CD4-positive, alpha-beta T cell (primary cell): ENCODE results near the gene ALAS2. TPM values are rescaled to one million over a fixed set of nuclear protein-coding genes. Genes with fewer than 3 reads are reported as not detected.

Source experiments
- ATAC-seq: fragments of 200-7000 bp; cut with Tn5 transposase; one replicate; pipeline ENCODE4 v1.10.0; 2022; ENCODE audit warnings: mild to moderate bottlenecking; ENCODE audit not compliant: poor library complexity
- CTCF ChIA-PET: fragments of 350-600 bp; sonication (Branson Sonifier 250); formaldehyde crosslinking; loops from one replicate; lab custom pipeline; 2021; ENCODE audit warnings: antibody characterized with exemption, inconsistent platforms; lab: Charles Lee
- POLR2A ChIA-PET: fragments of 350-600 bp; sonication (Branson Sonifier 250); formaldehyde crosslinking; loops from one replicate; lab custom pipeline; 2021; ENCODE audit warnings: antibody characterized with exemption, inconsistent platforms; lab: Charles Lee
- DNase-seq, 14 experiments: peaks; one replicate each; pipeline ENCODE4 v3.0.0-alpha.2; 2013 to 2020; ENCODE audit warnings: mixed read lengths in 2 of 14
- H3K27ac ChIP-seq, 2 donors: one replicate each; pipeline versions ENCODE4 v1.5.1 to v1.7.0; 2013; ENCODE audit warnings: low read length in 2 of 2, low read depth in 1 of 2, mild to moderate bottlenecking in 1 of 2
- H3K27me3 ChIP-seq, 2 experiments: 1 replicate in 1 of 2; 2 replicates in 1 of 2; pipeline versions ENCODE4 v1.6.1 to v1.7.0; 2013; ENCODE audit warnings: low read length in 2 of 2, control low read depth in 1 of 2, mild to moderate bottlenecking in 1 of 2, moderate library complexity in 1 of 2; ENCODE audit not compliant: insufficient read depth in 2 of 2, control insufficient read depth in 1 of 2
- H3K36me3 ChIP-seq: one replicate; pipeline ENCODE4 v1.6.1; 2013; ENCODE audit warnings: low read length, control low read depth; ENCODE audit not compliant: insufficient read depth
- H3K4me1 ChIP-seq: one replicate; pipeline ENCODE4 v1.6.1; 2013; ENCODE audit warnings: low read length, control low read depth; ENCODE audit not compliant: insufficient read depth
- H3K4me3 ChIP-seq: one replicate; pipeline ENCODE4 v1.5.1; 2013; ENCODE audit warnings: mild to moderate bottlenecking, low read length, moderate library complexity
- H3K9me3 ChIP-seq, 2 experiments: 1 replicate in 1 of 2; 2 replicates in 1 of 2; pipeline versions ENCODE4 v1.6.1 to v1.7.0; 2013; ENCODE audit warnings: low read length in 2 of 2, mild to moderate bottlenecking in 2 of 2, control low read depth in 1 of 2, moderate library complexity in 1 of 2; ENCODE audit not compliant: control insufficient read depth in 1 of 2, insufficient read depth in 1 of 2
- H3K27ac Mint-ChIP-seq: one replicate; pipeline ENCODE4 v1.8.0; 2020; ENCODE audit warnings: mixed read lengths
- H3K27me3 Mint-ChIP-seq: one replicate; pipeline ENCODE4 v1.8.0; 2021; ENCODE audit warnings: mixed read lengths
- H3K36me3 Mint-ChIP-seq: one replicate; pipeline ENCODE4 v1.8.0; 2021; ENCODE audit warnings: low read depth, mixed read lengths
- H3K4me1 Mint-ChIP-seq: one replicate; pipeline ENCODE4 v1.8.0; 2021; ENCODE audit warnings: low read depth, mixed read lengths
- H3K4me3 Mint-ChIP-seq: one replicate; pipeline ENCODE4 v1.8.0; 2020; ENCODE audit warnings: mild to moderate bottlenecking, mixed read lengths
- H3K9me3 Mint-ChIP-seq: one replicate; pipeline ENCODE4 v1.8.0; 2020; ENCODE audit warnings: mixed read lengths
- CTCF ChIP-seq: fragments of 200-600 bp; IDR thresholded peaks from one replicate; pipeline ENCODE4 v1.8.0; 2022; ENCODE audit warnings: antibody characterized with exemption, mild to moderate bottlenecking
- intact Hi-C, 2 experiments: fragments of 100-400 bp; cut with DNase I in 1 of 2; cut with micrococcal nuclease in 1 of 2; formaldehyde crosslinking; loops; one replicate each; pipeline versions ENCODE4 v1.15.1 to v1.9.0; 2023 to 2025; cut with DNase I, micrococcal nuclease
- total RNA-seq, 174 experiments: library from RNA in 2 of 174; stranded (reverse) in 2 of 174; gene quantifications; one replicate each; pipeline ENCODE4 v1.2.3 and lab custom pipeline; 2021 to 2026

Gene ALAS2
- total RNA-seq, 2 experiments from 2014 or later, result not detected

- intact Hi-C loops, result loop anchor here (2.0 to 10.0 kb wide), 10 partner anchors 57 to 1568 kb away; partner anchors contain the start of genes GNL3L (in 1 of the 2), HSD17B10 (in 1 of the 2), MAGED2 (in 1 of the 2) and PHF8 (in 1 of the 2)
- H3K36me3 ChIP-seq, result peaks cover 30% of the 10 kb centered on the region
- H3K27me3 Mint-ChIP-seq, result no peaks in the 10 kb centered on the region
- no peaks in the 10 kb centered on the region for H3K9me3 Mint-ChIP-seq
- no peaks in the 10 kb centered on the region for H3K9me3 ChIP-seq
- peaks cover 40% of the 10 kb centered on the region for H3K36me3 Mint-ChIP-seq
- peak within 1 kb of the TSS; percentile 97 for H3K27ac Mint-ChIP-seq
- no peak for TF ChIP-seq CTCF
- peak within 1 kb of the TSS; percentile 84 to 97 for H3K27ac ChIP-seq
- ChIA-PET CTCF (interaction anchor here (0.7 to 1.7 kb wide), 3 partner anchors 108 to 360 kb away, joined by 3 to 6 read pairs (median 3); no protein-coding TSS in a partner anchor), POLR2A (interaction anchor here (0.7 to 2.7 kb wide), 19 partner anchors 10 to 1729 kb away, joined by 3 to 17 read pairs (median 5); partner anchors contain the start of genes FAM120C, GNL3L, MAGEH1 and NBDY)
- H3K4me3 Mint-ChIP-seq, result peak within 1 kb of the TSS; percentile 96
- H3K4me1 Mint-ChIP-seq, result peaks cover 36% of the 10 kb centered on the region
- DNase-seq (peak; percentile 72 to 95 (median 84)), ATAC-seq (peak; percentile 94)
- no peaks in the 10 kb centered on the region for H3K27me3 ChIP-seq
- H3K4me3 ChIP-seq, result peak within 1 kb of the TSS; percentile 89
- peaks cover 20% of the 10 kb centered on the region for H3K4me1 ChIP-seq
Measured at GRCh38 chrX:54999717-55000598, 30.8 kb downstream of the ALAS2 start, which contains the start of gene APEX2. Gene APEX2, plus strand, starts transcription at chrX:55000363. Its CDS starts 60 bp downstream, at chrX:55000423.

- Mint-ChIP-seq H3K36me3 (peaks cover 11% of the 10 kb centered on the region), H3K4me3 (no peak overlapping the region), H3K4me1 (peaks cover 16% of the 10 kb centered on the region), H3K27ac (no peak overlapping the region), H3K27me3 (no peaks in the 10 kb centered on the region), H3K9me3 (no peaks in the 10 kb centered on the region)
- ChIA-PET CTCF (no interaction called here), POLR2A (no interaction called here)
- Histone ChIP-seq H3K4me1 (peaks cover 6% of the 10 kb centered on the region), H3K27me3 (no peaks in the 10 kb centered on the region), H3K4me3 (no peak overlapping the region), H3K9me3 (no peaks in the 10 kb centered on the region), H3K36me3 (no peaks in the 10 kb centered on the region), H3K27ac (no peak overlapping the region)
- intact Hi-C loops, result loop anchor here in 1 of 2 experiments (5.0 to 10.0 kb wide), 4 partner anchors 188 to 722 kb away; partner anchors contain the start of genes GNL3L, MAGED2, RRAGB and TSR2
- no peak for ATAC-seq
- DNase-seq, result no peak
- no peak for TF ChIP-seq CTCF
Measured at GRCh38 chrX:54995621-54996020, 35.2 kb downstream of the ALAS2 start.

GRCh38 chrX:54994668-54995351, 36.0 kb downstream of the ALAS2 start:
- DNase-seq, result no peak
- H3K27me3 ChIP-seq, result no peaks in the 10 kb centered on the region
- no peak overlapping the region for H3K27ac ChIP-seq
- ATAC-seq, result no peak
- POLR2A ChIA-PET, result no interaction called here
- intact Hi-C loops, result loop anchor here in 1 of 2 experiments (5.0 to 10.0 kb wide), 4 partner anchors 188 to 722 kb away; partner anchors contain the start of genes GNL3L, MAGED2, RRAGB and TSR2
- H3K9me3 ChIP-seq, result no peaks in the 10 kb centered on the region
- Mint-ChIP-seq H3K9me3 (no peaks in the 10 kb centered on the region), H3K27ac (no peak overlapping the region), H3K4me3 (no peak overlapping the region), H3K27me3 (no peaks in the 10 kb centered on the region), H3K4me1 (peaks cover 7% of the 10 kb centered on the region), H3K36me3 (peaks cover 3% of the 10 kb centered on the region)
- no peaks in the 10 kb centered on the region for H3K36me3 ChIP-seq
- peaks cover 4% of the 10 kb centered on the region for H3K4me1 ChIP-seq
- H3K4me3 ChIP-seq, result no peak overlapping the region
- CTCF ChIA-PET, result no interaction called here
- TF ChIP-seq CTCF, result no peak
